GM18909 (cell line): ENCODE data around the gene DLK1.

Experiments
- ATAC-seq: cut with Tn5 transposase; IDR thresholded peaks from one replicate; pipeline ENCODE4 v1.9.1; 2021; ENCODE audit warnings: mild to moderate bottlenecking; ENCODE audit not compliant: unreplicated experiment, poor library complexity

DLK1 gene

GRCh38 chr14:100726550-100727085, at the start of gene DLK1:
TSS of gene DLK1 (plus strand) at chr14:100726892. CDS start at chr14:100727069, 177 bp downstream.
- no peak for ATAC-seq

DNA sequence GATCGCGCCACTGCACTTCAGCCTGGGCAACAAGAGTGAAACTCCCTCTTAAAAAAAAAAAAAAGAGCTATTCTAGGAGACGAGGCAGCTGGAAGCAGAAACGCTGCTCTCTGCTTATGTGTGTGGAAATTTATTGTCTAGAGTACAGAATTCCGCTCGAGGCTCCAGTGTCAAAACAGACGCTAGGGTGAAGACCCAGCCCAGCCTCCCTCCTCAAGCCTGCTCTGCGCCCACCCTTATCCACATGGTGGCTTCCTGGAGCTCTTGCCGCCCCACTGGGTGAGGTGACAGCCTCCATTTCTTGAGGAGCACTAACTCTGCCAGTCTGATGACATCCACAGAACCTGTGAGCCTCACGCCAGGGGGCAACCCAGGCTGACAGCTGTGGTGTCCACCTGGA, 49.5 kb upstream of the DLK1 start:
- ATAC-seq = no peak

DNA sequence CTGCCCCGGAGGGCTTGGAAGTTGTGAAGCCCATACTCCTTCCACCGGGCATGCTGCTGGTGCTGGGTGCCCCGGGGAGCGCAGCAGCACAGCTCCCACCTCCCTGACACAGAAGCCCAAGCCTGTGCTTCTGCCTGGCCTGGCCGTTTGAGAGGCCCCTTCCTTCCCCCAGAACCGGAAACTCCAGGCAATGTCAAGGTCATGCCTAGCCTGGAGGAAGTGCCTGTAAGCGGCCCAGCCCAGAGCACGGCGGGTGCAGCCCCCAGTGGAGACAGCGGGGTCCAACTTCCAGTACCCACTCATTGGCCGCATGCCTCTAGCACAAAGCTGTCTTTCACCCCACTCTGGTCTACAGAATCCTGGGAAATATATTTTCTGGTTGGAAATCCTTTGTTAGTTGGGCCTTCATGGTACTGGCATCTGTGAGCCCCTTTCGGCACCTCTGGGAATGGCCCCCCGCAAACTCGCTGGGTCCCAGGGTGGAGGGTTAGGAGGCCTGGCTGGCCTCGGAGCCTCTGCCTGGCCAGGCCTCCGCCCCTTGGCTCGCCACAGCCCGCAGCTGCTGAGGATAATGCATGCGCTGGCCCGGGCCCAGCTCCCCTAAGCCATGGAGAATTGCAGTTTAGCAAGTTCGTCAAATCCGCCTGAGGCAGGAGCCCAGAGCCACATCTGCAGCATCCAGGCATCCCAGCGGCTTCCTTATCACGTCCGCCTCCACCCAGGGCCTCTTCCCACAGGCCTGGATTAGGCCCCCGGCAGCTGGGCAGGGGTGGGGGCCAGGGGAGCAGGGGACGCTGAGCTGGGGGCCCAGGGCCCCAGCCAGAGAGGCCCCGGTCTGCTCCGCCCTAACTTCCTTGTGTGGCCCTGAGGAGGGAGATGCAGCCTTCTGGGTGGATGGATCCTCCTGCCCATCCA, 48.9 kb upstream of the DLK1 start:
- no peak for ATAC-seq

DNA sequence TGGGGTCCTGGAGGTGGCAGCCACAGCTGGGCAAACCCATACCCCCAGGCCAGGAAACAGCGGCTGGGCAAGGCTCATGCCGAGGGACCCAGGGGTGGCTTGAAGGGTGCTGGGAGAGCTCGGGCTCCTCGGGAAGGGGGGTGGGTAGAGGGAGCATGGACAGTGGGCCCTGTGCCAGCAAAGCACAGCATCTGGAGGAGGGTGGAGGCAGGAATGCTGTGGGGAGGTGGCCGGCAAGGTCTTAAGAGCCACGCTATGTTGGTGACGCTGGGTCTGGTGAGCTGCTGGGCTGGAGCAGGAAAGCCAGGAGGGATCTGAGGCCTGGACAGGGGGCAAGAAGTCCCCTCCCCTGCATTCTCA, 48.2 kb upstream of the DLK1 start:
- ATAC-seq = no peak

- no peak for ATAC-seq
These were observed 47.5 kb upstream of the DLK1 start for GRCh38 chr14:100679153-100679552.

- no peak for ATAC-seq
These were observed 46.8 kb upstream of the DLK1 start for GRCh38 chr14:100679707-100680438.

- no peak for ATAC-seq
These were observed 46.1 kb upstream of the DLK1 start for GRCh38 chr14:100680439-100681051.

- ATAC-seq = no peak
These were observed 45.6 kb upstream of the DLK1 start for GRCh38 chr14:100681111-100681510.

- ATAC-seq = no peak
These were observed 43.9 kb upstream of the DLK1 start for GRCh38 chr14:100682749-100683148.

DNA sequence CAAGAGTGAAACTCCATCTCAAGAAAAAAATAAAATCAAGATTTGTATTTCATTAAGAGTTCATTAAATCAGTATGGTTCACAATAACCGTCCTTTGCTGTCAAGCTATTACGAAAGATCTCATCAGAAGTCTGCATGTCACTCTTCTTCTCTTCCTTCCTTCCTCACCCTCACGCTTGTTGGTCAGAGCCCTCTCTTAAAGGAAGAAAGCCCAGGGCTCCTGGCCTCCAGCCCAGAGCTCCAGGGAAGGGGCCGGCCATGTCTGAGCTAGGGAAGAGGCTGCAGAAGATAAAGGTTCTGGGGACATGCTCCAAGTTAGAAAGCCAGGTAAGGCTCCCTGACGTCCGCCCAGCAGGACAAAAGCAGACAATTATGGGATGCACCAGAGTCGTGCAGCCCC, 43.1 kb upstream of the DLK1 start:
- ATAC-seq = no peak

DNA sequence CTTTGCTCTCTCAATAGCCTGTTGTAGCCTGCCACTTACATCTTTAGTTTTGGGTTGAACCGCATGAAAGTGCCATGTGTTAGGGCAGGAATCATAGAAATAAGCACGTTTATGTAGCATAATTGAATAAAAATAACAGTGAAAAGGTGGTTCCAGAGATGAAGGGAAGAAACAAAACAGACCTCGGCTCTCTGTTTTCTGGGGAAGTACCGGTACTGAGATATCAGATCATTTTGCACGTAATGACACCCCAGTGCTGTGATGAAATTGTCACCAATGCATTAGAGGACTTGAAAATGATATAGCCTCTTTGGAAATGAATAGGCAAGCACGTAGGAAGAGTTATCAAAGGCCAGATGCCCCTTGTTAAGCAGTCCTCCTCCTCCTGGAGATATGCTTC, 42.5 kb upstream of the DLK1 start:
- ATAC-seq = no peak

- ATAC-seq = no peak
These were observed 41.7 kb upstream of the DLK1 start for GRCh38 chr14:100684961-100685360.

DNA sequence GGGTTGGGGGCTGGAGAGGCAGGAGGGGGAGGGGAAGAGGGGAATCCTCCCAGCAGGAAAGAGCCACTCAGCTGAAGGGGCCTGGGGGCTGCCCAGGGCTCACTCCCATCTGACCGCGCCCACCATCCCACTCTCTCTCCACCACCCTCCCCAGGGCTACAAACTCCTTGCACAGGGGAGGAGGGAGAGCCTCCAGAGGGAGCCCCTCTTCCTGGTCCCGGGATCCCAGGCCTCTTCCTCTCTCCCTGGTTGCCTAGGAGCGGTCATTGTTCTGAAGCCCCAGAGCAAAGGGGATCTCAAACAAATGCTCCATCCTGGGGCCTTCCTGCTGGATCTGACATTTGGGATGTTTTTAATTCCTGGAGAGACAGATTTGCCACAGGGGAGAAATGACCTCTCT, 39.8 kb upstream of the DLK1 start:
- ATAC-seq = no peak

DNA sequence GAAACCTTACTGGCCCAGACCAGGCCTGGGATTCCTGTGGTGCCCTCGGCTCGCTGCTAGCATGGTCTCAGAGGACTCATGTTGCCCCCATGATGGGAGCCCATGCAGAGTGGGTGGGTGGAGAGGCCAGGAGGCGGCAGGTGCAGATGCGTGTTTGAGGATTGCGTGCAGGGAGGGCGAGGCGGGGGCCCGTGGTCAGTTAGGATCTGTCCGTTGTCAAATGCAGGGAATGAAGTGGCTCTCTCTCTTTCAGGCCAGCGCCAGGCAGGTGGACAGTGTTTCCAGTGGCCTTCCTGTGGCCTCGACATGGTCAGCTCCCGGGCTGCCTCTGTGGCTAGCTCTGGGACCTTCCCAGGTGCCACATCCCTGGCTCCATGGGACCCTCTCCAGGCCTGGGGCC, 39.3 kb upstream of the DLK1 start:
- ATAC-seq = no peak

GRCh38 chr14:100688051-100688450, 38.6 kb upstream of the DLK1 start:
- no peak for ATAC-seq

- ATAC-seq = no peak
These were observed 37.9 kb upstream of the DLK1 start for GRCh38 chr14:100688598-100689461.

DNA sequence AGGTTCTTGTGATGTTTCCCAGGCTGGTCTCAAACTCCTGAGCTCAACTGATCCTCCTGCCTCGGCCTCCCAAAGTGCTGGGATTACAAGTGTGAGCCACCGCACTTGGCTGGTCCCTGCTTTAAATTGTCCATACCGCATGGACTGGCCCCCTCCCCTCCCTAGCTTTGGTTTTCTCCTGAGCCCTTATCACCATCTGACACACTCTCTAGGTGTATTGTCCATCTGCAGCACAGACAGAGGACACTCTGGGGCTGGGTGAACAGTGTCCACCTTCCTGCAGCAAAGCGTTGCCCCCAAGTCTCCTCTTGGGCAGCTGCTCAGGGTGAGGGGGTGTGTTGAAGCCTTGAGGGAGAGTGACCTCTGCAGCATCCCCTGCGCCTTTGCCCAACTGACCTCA, 36.0 kb upstream of the DLK1 start:
- no peak for ATAC-seq

GRCh38 chr14:100691395-100692056, 35.2 kb upstream of the DLK1 start:
- ATAC-seq = no peak

GRCh38 chr14:100692256-100692655, 34.4 kb upstream of the DLK1 start:
- ATAC-seq = no peak
